Stimulated activated CD4-positive, alpha-beta T cell treated with anti-CD3 and anti-CD28 coated beads, Interleukin-2, amount 100 ng/mL, for 48 hours (primary cell): Measurements from ENCODE around the gene GRIA3.

Source experiments
- DNase-seq, 2 donors: peaks; one replicate each; pipeline ENCODE4 v3.0.0-alpha.2; 2020

Gene GRIA3

DNA sequence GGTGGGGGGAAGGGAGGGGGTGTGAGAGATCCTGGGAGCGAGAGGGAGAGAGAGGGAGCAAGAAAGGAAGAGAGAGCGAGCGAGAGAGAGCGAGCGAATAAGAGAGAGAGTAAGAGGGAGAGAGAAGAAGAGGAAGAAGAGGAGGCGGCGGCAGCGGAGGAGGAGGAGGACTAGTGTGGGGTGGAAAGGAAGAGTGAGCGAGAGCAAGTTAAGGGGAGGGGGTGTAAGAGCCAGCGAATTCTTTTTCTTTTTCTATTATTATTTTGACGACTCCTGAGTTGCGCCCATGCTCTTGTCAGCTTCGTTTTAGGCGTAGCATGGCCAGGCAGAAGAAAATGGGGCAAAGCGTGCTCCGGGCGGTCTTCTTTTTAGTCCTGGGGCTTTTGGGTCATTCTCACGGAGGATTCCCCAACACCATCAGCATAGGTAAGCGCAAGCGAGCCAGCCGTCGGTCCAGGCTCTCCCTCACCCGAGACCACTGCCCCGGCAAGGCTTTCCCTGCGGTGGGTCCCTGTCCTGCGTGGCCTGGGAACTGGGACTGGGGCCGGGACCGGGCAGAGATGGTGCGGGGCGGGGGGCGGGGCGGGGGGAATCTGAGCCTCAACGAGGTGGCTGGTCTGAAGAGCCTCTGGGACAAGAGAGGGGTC lies at the start of gene GRIA3:
Gene GRIA3 (plus strand): TSS at position 60 of the 647 bp plus-strand sequence. CDS start 258 bp downstream, at position 318.
- no peak for DNase-seq

DNA sequence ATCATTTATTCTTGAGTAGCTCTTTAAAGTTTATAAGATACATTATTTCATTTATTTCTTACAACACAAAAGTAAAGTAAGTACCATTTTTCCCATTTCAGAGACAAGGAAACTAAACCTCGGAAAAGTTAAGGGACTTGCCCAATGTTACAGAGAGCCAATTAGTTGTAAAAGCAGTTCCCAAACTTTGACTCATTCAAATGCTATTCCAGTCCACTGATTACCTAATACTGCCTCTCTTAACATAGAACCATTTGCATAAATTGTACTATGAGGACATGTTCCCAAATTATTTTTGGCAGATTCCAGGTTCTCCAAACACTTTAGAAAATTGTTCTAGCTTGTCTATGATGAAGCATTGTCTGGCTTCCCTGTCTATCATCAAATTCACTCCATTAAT lies 45.6 kb upstream of the GRIA3 start:
- no peak for DNase-seq

DNA sequence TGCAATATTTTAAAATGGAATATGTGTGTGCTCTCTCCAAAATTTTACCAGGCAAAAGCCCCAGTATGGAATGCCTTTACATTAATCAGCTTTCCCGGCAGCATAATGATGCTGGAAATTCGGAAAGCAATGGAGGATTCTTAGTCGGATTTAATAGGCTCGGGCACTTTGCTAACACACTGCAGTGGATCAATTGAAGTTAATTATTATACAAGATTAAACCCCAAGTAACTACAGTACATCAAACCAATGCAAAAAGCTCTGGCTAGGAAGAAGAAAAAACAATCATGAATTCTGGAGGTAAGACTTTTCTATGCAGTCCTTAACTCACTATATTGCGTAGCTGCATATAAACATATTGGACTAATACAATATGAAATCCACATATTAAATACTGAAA lies 43.6 kb upstream of the GRIA3 start:
- DNase-seq: no peak

DNA sequence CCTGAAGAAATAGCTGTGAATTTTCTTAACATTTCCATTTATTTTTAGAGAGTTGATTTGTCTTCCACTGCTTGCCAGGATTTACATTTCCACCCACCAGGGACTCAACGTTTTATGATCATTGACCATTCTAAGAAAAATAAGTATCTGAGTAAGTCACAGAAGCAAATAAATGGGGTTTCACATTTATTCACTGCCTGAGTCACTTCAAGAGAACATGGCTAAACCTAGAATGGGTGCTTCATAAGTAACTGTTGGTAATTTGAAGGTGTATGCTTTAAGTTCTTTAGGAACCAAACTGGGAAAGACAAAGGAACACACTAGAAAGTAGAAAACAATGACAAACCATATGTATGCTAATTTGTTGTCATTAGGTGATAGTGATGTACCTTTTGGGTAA lies 43.2 kb upstream of the GRIA3 start:
- no peak for DNase-seq

DNA sequence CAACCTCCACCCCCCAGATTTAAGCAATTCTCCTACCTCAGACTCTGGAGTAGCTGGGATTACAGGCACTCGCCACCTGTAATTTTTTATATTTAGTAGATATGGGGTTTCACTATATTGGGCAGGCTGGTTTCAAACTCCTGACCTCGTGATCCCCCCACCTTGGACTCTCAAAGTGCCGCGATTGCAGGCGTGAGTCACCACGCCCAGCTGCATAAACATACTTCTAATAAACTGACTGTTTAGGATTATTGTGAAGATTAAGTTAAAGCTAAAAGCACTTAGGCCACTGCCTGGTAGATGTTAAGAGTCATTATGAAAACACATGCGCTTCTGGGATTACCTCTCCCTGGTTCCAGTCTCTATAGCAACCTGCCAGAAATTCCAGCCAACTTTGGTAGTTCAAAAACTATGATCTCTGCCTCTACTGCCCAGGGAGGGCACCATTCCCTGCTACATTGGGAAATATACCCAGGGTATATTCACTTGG lies 30.2 kb upstream of the GRIA3 start:
- DNase-seq: no peak

DNA sequence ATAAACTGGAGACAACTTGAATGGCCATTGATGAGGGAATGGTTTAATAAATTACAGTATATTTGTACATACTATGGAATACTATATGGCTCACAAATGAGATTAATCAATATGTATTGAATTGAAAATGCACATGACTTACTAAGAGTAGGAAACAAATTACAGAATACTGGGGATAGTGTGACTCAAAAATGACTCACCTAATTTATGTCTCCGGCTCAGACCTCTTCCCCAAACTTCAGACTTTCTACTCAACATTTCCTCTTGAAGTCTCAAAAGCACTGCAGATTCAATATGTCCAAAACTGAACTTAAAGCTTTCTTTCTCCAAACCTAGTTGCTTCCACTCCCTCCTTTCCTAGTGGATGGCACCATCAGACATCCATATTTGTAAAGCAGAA lies 28.8 kb upstream of the GRIA3 start:
- DNase-seq: no peak

DNA sequence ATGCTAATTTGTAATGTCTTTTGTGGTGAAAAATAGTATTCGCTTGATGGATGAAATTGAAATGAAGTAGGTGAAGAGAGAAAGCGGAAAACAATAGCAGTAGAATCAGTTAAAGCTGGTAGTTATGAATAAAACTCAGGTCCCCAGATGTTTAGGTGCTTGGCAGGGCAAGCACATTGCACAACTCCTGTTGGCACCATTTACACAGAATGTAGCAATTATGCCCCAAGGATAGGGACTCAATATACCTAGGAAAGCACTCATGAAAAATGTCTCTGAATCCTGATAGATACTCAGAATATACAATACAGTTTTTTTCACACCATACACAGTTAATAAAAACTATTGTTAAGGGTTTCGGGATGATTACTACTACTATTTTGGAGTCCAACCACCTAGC lies 26.5 kb upstream of the GRIA3 start:
- no peak for DNase-seq

DNA sequence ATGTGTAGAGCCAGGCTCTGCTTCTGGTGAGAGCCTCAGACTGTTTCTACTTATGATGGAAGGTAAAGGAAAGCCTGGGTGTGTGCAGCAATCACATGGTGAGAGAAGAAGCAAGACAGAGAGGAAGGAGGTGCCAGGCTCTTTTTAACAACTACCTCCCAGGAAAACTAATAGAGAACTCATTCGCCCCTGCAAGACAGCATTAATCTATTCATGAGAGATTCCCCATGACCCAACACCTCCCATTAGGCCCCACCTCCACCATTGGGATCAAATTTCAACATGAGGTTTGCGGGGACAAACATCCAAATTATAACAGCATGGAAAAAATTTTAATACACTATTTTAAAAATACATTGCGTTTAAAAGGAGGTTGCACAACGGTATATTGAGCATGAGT lies 24.7 kb upstream of the GRIA3 start:
- DNase-seq: no peak

DNA sequence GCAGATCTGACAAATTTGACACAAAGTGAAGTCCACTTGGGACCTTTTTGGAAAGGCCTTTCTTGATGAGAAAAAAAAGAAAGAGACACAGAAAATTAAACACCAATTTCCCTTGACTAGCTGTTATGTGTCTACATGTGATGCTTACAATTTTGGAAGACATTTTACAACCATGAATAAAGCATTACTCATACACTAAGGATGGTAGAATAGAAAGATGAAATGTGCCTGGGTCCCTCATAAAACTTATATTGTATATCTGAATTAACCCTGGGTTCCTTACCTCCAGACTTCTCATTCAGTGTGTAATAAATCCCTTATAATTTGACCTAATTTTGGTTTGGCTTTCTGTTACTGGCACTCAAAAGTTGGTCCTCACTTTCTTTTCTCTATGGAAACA lies 16.5 kb upstream of the GRIA3 start:
- DNase-seq: no peak

DNA sequence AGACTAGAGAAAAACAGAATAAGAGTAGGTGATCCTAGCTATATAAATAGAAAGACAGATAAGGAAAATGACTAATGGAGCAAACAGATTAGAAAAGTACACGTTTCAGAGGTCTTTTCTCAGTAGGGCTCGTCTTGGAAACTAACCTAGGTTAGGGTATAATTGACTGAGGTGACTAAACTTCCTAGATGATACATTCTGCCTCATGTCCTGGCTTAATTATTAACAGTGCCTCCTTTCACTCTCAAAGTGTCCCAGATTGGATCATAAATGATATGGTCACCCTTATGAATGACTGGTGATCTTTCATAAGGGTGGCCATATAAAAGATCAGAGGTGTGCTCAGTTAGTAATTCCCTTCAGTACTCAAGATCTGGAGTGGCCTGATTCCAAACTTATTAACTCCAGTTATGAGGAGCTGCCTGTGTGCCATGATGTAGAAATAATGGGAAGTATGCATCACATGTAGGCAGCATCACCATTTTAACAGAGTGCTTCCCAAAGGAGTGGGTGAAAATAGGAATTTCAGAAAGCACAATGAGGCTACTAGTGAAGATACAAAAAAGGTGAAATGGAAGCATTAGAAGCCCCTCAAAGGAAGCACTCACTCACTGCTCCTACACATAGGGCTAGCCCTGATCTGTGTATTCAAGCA lies 14.7 kb upstream of the GRIA3 start:
- DNase-seq: no peak

DNA sequence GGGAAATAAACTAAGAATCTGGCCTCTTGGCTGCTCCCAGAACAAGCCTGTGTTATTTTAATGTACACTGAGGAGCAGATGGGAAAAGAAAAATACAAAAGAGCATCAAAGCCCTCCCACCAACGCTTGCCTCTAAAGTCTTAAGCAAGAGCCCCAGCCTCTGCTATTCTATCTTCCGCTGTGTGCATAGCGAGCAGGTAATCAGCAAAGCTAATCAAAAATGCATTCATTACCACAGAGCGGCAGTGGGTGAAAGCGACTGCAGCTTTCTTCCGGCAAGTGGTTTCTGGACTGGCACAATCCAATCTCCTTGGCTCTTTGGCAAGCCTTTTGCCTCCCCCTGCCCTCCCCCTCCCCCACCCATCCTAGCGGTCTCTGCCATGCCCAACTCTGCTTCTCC lies 13.5 kb upstream of the GRIA3 start:
- DNase-seq: no peak

DNA sequence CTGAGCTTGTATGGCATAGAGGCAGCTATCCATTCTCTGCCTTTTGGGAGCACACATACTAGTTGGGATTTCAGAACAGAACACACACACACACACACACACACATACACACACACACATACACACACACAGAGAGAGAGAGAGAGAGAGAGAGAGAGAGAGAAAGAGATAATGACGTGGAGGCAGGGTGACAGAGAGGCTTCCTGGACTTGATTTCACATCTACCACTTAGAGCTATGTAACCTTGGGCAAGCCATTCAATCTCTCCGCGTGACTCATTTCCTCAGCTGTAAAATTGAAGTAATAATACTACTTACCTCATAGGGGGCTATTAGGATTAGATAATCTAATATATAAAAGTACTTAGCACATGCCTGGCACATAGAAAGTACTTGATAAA lies 12.3 kb upstream of the GRIA3 start:
- no peak for DNase-seq

DNA sequence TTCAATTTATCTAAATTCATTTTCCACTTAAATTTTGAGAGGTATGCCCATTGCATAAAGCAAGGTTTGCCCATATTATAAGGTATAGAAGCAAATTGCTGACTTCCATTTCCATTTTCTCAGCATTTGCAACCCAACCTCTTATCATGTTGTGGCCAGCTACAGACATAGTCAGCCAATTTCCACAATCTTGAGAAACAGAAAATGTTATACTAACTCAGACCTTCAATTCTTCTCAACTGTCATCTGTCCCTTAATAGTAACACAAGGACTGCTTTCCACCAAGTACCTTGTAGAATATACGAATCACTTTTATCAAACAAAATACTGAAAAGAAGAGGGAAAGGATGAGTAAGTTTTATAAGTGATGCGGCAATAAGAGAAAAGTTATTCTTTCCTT lies 11.2 kb upstream of the GRIA3 start:
- DNase-seq: no peak

DNA sequence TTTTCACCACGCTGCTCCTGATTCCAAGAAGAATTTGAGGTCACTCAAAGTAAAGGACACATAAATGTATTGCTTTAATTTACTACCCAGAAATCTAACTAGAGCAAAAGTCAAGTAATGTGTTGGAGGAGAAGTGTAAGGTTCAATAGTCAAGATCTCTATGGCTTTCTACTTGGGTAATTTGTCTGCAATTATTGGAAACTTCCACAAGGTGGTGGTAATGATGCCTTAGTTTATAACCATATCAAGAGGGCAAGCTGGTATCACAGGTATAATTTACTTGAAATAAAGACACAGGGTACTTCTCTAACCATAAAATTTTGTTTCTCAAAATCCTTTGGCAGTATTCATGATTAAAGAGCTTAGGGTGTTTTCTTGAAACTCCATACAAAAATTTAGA lies 10.2 kb upstream of the GRIA3 start:
- DNase-seq: no peak

DNA sequence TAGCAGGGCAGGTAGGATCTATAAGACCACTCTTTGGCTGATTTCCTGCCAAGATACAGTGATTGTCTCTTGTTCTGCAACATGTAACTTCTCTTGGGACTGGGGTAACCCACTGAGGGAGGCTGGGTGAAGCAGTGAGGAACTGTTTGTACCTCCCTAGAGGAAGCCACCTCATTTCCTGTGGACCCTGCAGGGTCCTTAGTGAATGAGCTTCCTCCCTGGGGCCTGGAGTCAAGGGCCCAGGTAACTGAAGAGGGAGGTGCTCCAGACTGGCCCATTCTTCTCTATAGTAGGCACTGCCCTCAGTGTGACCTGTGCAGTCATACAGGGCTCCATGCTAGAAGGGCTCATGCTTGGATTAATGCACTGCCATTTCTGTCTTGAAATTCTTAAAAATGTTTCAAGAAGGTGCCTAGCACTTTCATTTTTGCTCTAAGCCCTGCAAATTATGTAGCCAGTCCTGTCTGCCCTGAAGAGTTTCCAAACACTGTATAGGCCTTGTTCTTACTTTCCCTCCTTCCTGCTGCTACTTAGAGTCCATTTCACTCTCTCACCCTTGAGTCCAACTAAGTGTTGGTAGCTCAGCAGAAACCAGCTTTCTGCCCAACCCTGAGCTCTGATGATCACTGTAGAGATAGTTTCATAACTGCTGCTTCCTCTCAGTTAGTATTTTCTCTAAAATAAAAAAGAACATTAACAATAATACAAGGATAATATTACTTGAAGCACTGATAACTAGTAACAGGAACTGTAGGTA lies 8.5 kb upstream of the GRIA3 start:
- no peak for DNase-seq

DNA sequence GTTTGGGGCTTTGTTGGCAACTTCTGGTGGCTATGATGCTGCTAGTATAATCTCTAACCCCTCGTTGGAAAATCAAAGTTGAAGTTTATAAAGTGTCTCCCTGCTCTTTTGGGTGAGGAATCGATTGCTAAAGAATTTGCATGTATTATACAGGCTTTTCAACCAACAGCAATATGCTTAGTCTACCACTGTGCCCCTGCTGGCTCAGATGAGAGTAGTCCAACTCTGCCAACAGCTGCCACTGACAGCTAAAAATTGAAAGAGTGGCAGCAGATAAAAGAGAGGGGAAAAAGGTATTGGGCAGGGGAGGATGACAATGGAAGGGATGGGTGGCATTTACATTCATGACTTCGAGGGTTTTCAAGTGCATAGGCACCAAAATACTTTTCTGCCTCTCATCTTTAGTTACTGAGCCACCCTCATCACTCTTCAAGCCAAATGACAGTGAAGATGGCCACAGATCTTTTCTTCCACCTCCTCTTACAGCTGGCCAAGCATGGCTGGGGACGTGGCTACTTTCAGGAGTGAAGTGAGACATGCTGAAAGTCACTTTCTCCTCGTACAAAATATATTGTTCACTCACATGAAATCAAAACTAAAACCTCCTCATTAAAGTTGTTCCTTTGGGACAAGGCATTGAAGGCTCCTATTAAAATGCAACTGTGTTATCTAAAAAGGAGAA lies 2.7 kb upstream of the GRIA3 start:
- no peak for DNase-seq

DNA sequence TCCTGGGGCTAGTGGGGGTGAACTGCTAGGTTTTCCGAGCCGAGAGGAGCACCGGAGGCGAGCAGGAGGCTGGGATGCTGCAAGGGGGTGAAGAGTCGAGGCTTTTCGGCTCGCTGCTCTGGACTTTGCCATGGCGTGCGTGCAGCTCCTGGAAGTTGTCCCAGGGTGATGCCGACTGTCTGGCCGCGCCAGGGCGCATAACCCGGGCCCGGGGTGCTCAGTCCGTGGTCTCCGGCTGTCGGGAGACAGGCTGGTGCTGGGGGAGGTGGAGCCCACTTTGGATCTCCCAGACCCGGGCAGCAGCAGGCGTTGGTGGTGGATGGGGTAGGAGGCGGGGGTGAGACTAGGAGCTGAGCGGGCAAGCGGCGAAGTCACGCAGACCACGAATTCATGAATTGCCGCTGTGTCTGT lies 793 bp downstream of the GRIA3 start:
- DNase-seq: no peak

DNA sequence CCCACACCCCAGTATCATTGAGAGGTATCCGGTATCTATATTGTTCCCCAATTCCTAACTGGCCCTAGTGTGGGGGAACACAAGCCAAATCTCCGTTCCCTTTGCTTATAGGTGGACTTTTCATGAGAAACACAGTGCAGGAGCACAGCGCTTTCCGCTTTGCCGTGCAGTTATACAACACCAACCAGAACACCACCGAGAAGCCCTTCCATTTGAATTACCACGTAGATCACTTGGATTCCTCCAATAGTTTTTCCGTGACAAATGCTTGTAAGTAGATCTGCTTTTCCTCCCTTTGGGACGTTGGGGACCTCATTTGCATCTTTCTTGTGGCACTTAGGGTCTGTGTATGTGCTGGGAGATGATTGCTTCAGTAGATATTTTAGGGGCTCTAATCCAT lies 1.6 kb downstream of the GRIA3 start:
- no peak for DNase-seq

DNA sequence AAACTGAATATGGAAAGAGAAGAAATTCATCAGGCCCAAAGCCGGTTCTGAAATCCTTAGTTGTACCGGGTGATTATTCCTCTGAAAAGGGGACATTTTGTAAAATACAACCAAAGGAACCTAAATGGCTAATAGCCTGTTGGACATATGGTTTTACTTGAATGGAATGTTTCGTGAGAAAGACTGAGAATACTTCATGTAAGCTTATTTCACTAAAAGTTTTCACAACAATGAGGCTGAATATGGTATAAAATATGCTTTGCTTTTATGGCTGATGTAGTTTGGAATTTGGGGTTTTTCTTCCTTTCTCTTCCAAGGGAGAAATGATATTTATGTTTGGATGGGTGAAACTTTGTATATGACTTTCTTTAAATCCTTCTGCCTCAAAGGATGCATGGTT lies 2.7 kb downstream of the GRIA3 start:
- DNase-seq: no peak

DNA sequence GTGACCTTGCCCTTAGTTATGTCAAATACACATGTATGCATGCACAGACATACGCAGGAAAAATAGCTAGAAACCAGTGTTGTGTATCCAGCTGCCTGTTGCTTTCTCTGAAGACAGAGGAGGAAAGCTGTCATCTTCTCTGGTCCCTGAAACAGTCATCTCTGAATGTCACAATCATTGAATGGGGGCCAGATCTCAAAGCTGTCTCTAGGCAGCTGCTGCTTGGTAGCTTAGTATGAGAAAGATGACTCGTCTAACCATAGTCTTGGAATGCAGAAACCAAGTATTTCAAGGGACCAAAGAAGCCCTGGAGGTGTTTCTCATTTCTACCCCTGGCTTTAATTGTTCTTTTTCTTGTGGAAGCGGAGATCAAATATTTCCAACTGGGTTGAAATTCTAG lies 4.0 kb downstream of the GRIA3 start:
- no peak for DNase-seq

DNA sequence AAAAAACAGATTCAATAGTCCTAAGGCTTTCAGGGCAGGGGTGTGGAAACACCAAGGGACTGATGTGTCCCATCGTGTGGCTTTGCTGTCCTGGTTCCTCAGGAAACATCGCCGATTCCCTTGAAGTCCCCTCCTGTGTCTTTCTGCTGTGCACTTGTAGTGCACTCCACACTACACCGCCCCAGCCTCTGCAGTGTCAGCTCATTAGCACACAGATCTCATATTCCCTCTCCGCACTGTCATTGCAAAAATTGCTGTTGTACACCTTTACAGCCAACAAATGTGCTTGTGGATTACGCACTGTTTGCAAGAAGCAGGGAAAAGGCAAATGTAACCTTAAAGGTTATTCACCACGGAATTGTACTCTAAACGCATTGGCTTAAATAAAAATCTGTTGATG lies 5.3 kb downstream of the GRIA3 start:
- DNase-seq: no peak

DNA sequence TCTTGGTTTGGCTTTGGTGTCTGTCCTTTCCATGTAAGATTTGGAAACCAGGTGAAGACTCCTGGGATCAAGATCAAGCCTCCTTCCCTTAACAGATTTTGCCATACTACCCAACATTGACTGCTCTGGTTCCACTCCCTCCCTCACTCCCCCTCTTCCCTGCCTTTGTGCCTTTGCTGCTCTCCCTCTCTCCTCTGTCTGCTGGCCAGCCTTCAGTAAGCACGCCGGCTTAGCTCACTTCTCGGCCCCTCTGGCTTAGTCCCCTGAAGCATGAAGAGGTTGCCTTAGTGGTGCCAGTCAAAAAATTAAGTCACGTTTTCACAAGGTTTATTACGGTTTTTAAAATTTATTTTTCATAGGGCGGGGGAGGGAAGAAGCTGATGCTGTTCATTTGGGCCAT lies 6.0 kb downstream of the GRIA3 start:
- no peak for DNase-seq

DNA sequence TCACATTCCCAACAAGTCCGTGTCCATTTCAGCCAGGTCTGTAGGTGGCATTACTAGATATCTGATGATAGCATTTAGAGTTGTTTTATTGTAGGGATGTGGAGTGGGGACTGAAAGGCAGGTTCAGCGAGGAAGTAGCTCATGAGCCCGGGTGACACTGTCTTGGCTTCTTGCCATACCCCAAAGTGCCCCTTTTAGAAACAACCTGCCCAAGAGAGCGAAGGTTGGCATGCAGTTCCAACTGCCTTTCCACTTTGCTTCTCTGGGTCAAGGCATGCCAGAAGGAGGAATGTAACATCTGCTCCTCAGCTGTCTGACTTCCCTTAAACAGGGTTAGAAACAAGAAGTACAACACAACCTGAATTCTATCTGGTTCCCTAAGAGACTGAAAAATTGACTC lies 9.0 kb downstream of the GRIA3 start:
- no peak for DNase-seq

DNA sequence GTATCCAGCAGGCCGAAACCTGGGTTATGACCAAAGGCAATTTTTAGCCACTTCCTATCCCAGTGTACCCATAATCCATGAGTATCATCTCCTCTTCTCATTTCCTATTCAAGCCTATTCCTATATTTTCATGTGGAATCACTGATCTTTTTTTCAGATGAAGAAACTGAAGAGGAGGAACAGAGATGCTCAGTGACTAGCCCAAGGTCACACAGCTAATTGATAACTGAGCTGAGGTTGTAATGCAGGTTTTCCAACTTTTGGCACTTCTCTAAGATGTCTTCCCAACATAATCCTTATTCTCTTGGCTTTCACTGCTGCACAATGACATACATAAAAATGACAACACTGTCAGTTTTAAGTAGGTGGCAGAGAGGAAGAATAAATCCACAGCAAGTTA lies 15.3 kb downstream of the GRIA3 start:
- DNase-seq: no peak
